Measurements from ENCODE around the gene TCP1.

TCP1 gene

DNA sequence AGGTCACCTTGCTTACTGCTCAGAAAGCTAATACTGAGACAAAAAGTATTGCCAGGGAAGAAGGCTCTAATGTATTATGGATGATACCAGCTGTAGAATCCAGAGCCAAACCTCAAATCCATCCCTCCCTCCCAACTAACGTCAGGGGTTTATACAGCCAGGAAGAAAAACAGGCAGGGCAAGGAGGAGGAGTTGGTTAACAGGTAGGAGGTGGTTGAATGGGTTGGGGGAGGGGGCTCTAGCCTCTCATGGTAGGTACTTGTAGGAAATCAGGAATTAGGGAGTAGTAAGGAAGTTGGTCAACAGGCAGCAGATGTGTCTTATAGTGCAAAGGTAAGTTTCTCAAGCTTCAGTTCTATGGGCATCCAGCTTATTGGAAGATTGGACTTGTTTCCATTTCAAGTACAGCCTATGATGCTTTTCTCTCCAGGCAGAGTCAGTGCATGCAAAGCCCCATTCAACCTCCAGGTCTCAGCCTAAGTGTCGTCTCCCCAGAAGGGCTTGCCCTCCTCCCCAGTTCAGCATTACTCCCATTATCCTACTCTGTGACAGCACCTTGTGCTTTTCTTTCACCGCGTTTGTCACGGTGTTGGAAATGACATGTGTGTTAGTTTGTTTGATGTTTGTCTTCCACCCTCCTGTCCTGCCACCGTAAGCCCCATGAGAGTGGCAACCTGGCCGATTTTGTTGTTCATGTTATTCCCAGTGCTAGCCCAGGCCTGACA is 48.8 kb upstream of the TCP1 start (continued):
- TF ChIP-seq, protein P1, sequence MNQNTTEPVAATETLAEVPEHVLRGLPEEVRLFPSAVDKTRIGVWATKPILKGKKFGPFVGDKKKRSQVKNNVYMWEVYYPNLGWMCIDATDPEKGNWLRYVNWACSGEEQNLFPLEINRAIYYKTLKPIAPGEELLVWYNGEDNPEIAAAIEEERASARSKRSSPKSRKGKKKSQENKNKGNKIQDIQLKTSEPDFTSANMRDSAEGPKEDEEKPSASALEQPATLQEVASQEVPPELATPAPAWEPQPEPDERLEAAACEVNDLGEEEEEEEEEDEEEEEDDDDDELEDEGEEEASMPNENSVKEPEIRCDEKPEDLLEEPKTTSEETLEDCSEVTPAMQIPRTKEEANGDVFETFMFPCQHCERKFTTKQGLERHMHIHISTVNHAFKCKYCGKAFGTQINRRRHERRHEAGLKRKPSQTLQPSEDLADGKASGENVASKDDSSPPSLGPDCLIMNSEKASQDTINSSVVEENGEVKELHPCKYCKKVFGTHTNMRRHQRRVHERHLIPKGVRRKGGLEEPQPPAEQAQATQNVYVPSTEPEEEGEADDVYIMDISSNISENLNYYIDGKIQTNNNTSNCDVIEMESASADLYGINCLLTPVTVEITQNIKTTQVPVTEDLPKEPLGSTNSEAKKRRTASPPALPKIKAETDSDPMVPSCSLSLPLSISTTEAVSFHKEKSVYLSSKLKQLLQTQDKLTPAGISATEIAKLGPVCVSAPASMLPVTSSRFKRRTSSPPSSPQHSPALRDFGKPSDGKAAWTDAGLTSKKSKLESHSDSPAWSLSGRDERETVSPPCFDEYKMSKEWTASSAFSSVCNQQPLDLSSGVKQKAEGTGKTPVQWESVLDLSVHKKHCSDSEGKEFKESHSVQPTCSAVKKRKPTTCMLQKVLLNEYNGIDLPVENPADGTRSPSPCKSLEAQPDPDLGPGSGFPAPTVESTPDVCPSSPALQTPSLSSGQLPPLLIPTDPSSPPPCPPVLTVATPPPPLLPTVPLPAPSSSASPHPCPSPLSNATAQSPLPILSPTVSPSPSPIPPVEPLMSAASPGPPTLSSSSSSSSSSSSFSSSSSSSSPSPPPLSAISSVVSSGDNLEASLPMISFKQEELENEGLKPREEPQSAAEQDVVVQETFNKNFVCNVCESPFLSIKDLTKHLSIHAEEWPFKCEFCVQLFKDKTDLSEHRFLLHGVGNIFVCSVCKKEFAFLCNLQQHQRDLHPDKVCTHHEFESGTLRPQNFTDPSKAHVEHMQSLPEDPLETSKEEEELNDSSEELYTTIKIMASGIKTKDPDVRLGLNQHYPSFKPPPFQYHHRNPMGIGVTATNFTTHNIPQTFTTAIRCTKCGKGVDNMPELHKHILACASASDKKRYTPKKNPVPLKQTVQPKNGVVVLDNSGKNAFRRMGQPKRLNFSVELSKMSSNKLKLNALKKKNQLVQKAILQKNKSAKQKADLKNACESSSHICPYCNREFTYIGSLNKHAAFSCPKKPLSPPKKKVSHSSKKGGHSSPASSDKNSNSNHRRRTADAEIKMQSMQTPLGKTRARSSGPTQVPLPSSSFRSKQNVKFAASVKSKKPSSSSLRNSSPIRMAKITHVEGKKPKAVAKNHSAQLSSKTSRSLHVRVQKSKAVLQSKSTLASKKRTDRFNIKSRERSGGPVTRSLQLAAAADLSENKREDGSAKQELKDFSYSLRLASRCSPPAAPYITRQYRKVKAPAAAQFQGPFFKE (tag by site-specific recombination; IDR thresholded peaks at IDR 0.05; ENCODE audit: borderline replicate concordance): no peak
- TF ChIP-seq ZNF501 (tag by site-specific recombination; IDR thresholded peaks at IDR 0.05): no peak
- TF ChIP-seq, protein P2, sequence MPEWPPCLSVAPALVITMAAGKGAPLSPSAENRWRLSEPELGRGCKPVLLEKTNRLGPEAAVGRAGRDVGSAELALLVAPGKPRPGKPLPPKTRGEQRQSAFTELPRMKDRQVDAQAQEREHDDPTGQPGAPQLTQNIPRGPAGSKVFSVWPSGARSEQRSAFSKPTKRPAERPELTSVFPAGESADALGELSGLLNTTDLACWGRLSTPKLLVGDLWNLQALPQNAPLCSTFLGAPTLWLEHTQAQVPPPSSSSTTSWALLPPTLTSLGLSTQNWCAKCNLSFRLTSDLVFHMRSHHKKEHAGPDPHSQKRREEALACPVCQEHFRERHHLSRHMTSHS (tag by site-specific recombination; IDR thresholded peaks at IDR 0.05): no peak
- no peak for TF ChIP-seq SP7 (tag by site-specific recombination; IDR thresholded peaks at IDR 0.05)
- no peak for TF ChIP-seq ZNF24 (tag by site-specific recombination; IDR thresholded peaks at IDR 0.05)
- TF ChIP-seq ZSCAN16 (tag by site-specific recombination; IDR thresholded peaks at IDR 0.05): no peak
- no peak for TF ChIP-seq ZNF624 (tag by site-specific recombination; IDR thresholded peaks at IDR 0.05)
- no peak for TF ChIP-seq ZNF449 (tag by site-specific recombination; IDR thresholded peaks at IDR 0.05)
- TF ChIP-seq ZBTB49 (tag by site-specific recombination; IDR thresholded peaks at IDR 0.05; ENCODE audit: low read depth): no peak
- no peak for TF ChIP-seq ZNF558 (tag by site-specific recombination; IDR thresholded peaks at IDR 0.05)
- TF ChIP-seq ZNF211 (tag by site-specific recombination; IDR thresholded peaks at IDR 0.05; ENCODE audit: low read depth): no peak

- ChIA-PET CTCF (interaction anchor here (0.9 kb wide), 1 partner anchor 26 kb away, joined by 3 read pairs; no protein-coding TSS in a partner anchor), POLR2A (no interaction called here)
- Histone ChIP-seq H3K36me3 (ENCODE audit: control insufficient read depth in 2 of 2, insufficient read depth in 1 of 2, low read length in 2 of 2) (no peaks in the 10 kb centered on the region), H3K9me3 (ENCODE audit: control insufficient read depth, insufficient read depth, low read depth, low read length) (no peaks in the 10 kb centered on the region), H3K4me1 (ENCODE audit: control insufficient read depth, insufficient read depth, low read length) (no peaks in the 10 kb centered on the region), H3K27ac (ENCODE audit: extremely low read depth, low read depth, low read length) (no peak overlapping the region), H3K4me3 (ENCODE audit: low read depth, low read length) (no peak overlapping the region)
- TF ChIP-seq ZNF350 (tag by site-specific recombination; IDR thresholded peaks at IDR 0.05) (no peak), MYNN (tag by site-specific recombination; IDR thresholded peaks at IDR 0.05; ENCODE audit: borderline replicate concordance) (no peak), ZNF132 (tag by site-specific recombination; IDR thresholded peaks at IDR 0.05; ENCODE audit: borderline replicate concordance) (no peak), ZNF146 (tag by site-specific recombination; IDR thresholded peaks at IDR 0.05) (no peak), ZNF416 (tag by site-specific recombination; IDR thresholded peaks at IDR 0.05) (no peak), KLF7 (tag by site-specific recombination; IDR thresholded peaks at IDR 0.05; ENCODE audit: borderline replicate concordance) (no peak), BCL11A (tag by site-specific recombination; IDR thresholded peaks at IDR 0.05; ENCODE audit: low read depth) (no peak), ZNF561 (tag by site-specific recombination; IDR thresholded peaks at IDR 0.05; ENCODE audit: borderline replicate concordance) (no peak), ZNF837 (tag by site-specific recombination; IDR thresholded peaks at IDR 0.05) (no peak), REPIN1 (tag by site-specific recombination; IDR thresholded peaks at IDR 0.05; ENCODE audit: low read depth) (no peak), KLF16 (tag by site-specific recombination; IDR thresholded peaks at IDR 0.05) (no peak), ZNF792 (tag by site-specific recombination; IDR thresholded peaks at IDR 0.05) (no peak)
- TF ChIP-seq, protein P3, sequence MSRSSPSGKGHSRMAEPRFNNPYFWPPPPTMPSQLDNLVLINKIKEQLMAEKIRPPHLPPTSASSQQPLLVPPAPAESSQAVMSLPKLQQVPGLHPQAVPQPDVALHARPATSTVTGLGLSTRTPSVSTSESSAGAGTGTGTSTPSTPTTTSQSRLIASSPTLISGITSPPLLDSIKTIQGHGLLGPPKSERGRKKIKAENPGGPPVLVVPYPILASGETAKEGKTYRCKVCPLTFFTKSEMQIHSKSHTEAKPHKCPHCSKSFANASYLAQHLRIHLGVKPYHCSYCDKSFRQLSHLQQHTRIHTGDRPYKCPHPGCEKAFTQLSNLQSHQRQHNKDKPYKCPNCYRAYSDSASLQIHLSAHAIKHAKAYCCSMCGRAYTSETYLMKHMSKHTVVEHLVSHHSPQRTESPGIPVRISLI (tag by site-specific recombination; IDR thresholded peaks at IDR 0.05): no peak
Observed at GRCh38 chr6:159837511-159837910, 48.1 kb upstream of the TCP1 start.
